Hepatocyte (in vitro differentiated cells): ENCODE results near the gene CTXND1. TPM values are rescaled to one million over a fixed set of nuclear protein-coding genes. Genes with fewer than 3 reads are reported as not detected.

ENCODE experiments used
- DNase-seq: peaks from one replicate; pipeline ENCODE4 v3.0.0-alpha.2; 2016; ENCODE audit warnings: low spot score
- H2AFZ ChIP-seq: fragments of 200-600 bp; sonication (generic); 2 replicates; pipeline ENCODE4 v1.6.0; 2016; ENCODE audit warnings: antibody characterized with exemption, mild to moderate bottlenecking
- H3K27ac ChIP-seq: fragments of 200-600 bp; sonication (generic); 2 replicates; pipeline ENCODE4 v1.5.1; 2016; ENCODE audit warnings: mild to moderate bottlenecking
- H3K27me3 ChIP-seq: fragments of 200-600 bp; sonication (generic); 2 replicates; pipeline ENCODE4 v1.6.1; 2016
- H3K36me3 ChIP-seq: fragments of 200-600 bp; sonication (generic); replicated peaks from 2 replicates; pipeline ENCODE4 v1.5.1; 2016; ENCODE audit warnings: low read depth; ENCODE audit not compliant: insufficient read depth
- H3K4me1 ChIP-seq: fragments of 200-600 bp; sonication (generic); 2 replicates; pipeline ENCODE4 v1.5.1; 2016; ENCODE audit warnings: mild to moderate bottlenecking, moderate library complexity; ENCODE audit not compliant: insufficient read depth
- H3K4me2 ChIP-seq: fragments of 200-600 bp; sonication (generic); 2 replicates; pipeline ENCODE4 v1.6.0; 2016
- H3K4me3 ChIP-seq: fragments of 200-600 bp; sonication (generic); 2 replicates; pipeline ENCODE4 v1.5.1; 2016; ENCODE audit warnings: mild to moderate bottlenecking
- H3K79me2 ChIP-seq: fragments of 200-600 bp; sonication (generic); 2 replicates; pipeline ENCODE4 v1.6.0; 2017; ENCODE audit warnings: mild to moderate bottlenecking
- H3K9me2 ChIP-seq: fragments of 200-600 bp; sonication (generic); replicated peaks from 2 replicates; pipeline ENCODE4 v1.6.0; 2017; ENCODE audit warnings: mild to moderate bottlenecking; ENCODE audit not compliant: insufficient read depth
- H3K9me3 ChIP-seq: fragments of 200-600 bp; sonication (generic); 2 replicates; pipeline ENCODE4 v1.5.1; 2016; ENCODE audit warnings: low read depth, mild to moderate bottlenecking
- H4K20me1 ChIP-seq: fragments of 200-600 bp; sonication (generic); 2 replicates; pipeline ENCODE4 v1.6.0; 2016; ENCODE audit warnings: mild to moderate bottlenecking; ENCODE audit not compliant: insufficient read depth, poor library complexity, severe bottlenecking
- CTCF ChIP-seq: fragments of 200-600 bp; sonication (generic); IDR thresholded peaks from 2 replicates; pipeline ENCODE4 v1.5.1; 2016; ENCODE audit warnings: antibody characterized with exemption, mild to moderate bottlenecking; ENCODE audit not compliant: poor library complexity
- EZH2 ChIP-seq: fragments of 200-600 bp; sonication (generic); IDR thresholded peaks from 2 replicates; pipeline ENCODE4 v1.6.1; 2016; ENCODE audit warnings: antibody characterized with exemption, mild to moderate bottlenecking, borderline replicate concordance
- EZH2phosphoT487 ChIP-seq: fragments of 200-600 bp; sonication (generic); IDR thresholded peaks from one replicate; pipeline ENCODE4 v1.6.1; 2018; ENCODE audit warnings: antibody characterized with exemption, mild to moderate bottlenecking, low read depth, moderate library complexity; ENCODE audit not compliant: unreplicated experiment, severe bottlenecking
- WGBS: methylation state at CpG from one replicate; pipeline ENCODE4 v1.1.6; 2016; ENCODE audit warnings: low lambda C conversion rate; ENCODE audit errors: missing lambda C conversion rate; 5-methylcytosine and 5-hydroxymethylcytosine counted together
- polyA plus RNA-seq: library from polyadenylated mRNA; unstranded; fragments of >200 nt; fragmentation: Nextera tagmentation; extraction: Ambion mirVana; gene quantifications from 2 replicates; pipeline ENCODE4 v1.2.1, GENCODE V29; 2016
- total RNA-seq: library from RNA; depleted of rRNA; stranded (reverse); fragments of >200 nt; gene quantifications from 2 replicates; pipeline ENCODE4 v1.2.3, GENCODE V29; 2014

CTXND1 gene
- total and polyA plus RNA-seq, 2 experiments from 2014 or later, result 1.4 to 1.5 TPM

- Histone ChIP-seq H3K27me3 (no peaks in the 10 kb centered on the region), H3K9me2 (no peaks in the 10 kb centered on the region), H2AFZ (no peak overlapping the region), H3K27ac (no peak overlapping the region), H3K4me3 (no peak overlapping the region), H3K4me1 (no peaks in the 10 kb centered on the region), H4K20me1 (no peaks in the 10 kb centered on the region), H3K36me3 (no peaks in the 10 kb centered on the region), H3K9me3 (no peaks in the 10 kb centered on the region), H3K4me2 (no peak overlapping the region), H3K79me2 (no peaks in the 10 kb centered on the region)
- 57% methylated on average over 9 of the region's 9 CpGs for WGBS
- TF ChIP-seq EZH2phosphoT487 (no peak), EZH2 (no peak), CTCF (no peak)
- no peak for DNase-seq
These were observed 37.8 kb upstream of the CTXND1 start for GRCh38 chr15:80289528-80290495.

- no peaks in the 10 kb centered on the region for H3K9me3 ChIP-seq
These were observed 36.1 kb upstream of the CTXND1 start for GRCh38 chr15:80288131-80288530.

GRCh38 chr15:80286055-80286454 lies 34.0 kb upstream of the CTXND1 start:
- no peaks in the 10 kb centered on the region for H3K9me3 ChIP-seq
- DNase-seq, result no peak
- H3K27ac ChIP-seq, result no peak overlapping the region
- H3K27me3 ChIP-seq, result no peaks in the 10 kb centered on the region
- H3K36me3 ChIP-seq, result no peaks in the 10 kb centered on the region
- no peaks in the 10 kb centered on the region for H4K20me1 ChIP-seq
- TF ChIP-seq EZH2phosphoT487 (no peak), CTCF (no peak), EZH2 (no peak)
- no peaks in the 10 kb centered on the region for H3K9me2 ChIP-seq
- WGBS, result 88% methylated on average over 7 of the region's 7 CpGs
- H2AFZ ChIP-seq, result no peak overlapping the region
- H3K4me1 ChIP-seq, result no peaks in the 10 kb centered on the region
- H3K4me3 ChIP-seq, result no peak overlapping the region
- H3K4me2 ChIP-seq, result no peak overlapping the region
- H3K79me2 ChIP-seq, result no peaks in the 10 kb centered on the region

More at GRCh38 chr15:80288131-80288530, 36.1 kb upstream of the CTXND1 start:
- Histone ChIP-seq H3K27me3 (no peaks in the 10 kb centered on the region), H2AFZ (no peak overlapping the region), H3K4me3 (no peak overlapping the region), H4K20me1 (no peaks in the 10 kb centered on the region), H3K4me1 (no peaks in the 10 kb centered on the region), H3K27ac (no peak overlapping the region), H3K79me2 (no peaks in the 10 kb centered on the region), H3K36me3 (no peaks in the 10 kb centered on the region), H3K4me2 (no peak overlapping the region), H3K9me2 (no peaks in the 10 kb centered on the region)
- TF ChIP-seq CTCF (no peak), EZH2 (no peak), EZH2phosphoT487 (no peak)
- no peak for DNase-seq
- WGBS, result 74% methylated on average over 4 of the region's 4 CpGs
